Endothelial cell of umbilical vein (primary cell): ENCODE measurements around the gene RPLP1.

Experiments
- EZH2 ChIP-seq: IDR thresholded peaks from 2 replicates; pipeline ENCODE4 v1.6.1; 2012; ENCODE audit warnings: borderline replicate concordance, low read depth, mild to moderate bottlenecking, moderate library complexity, low read length, inconsistent platforms; ENCODE audit not compliant: severe bottlenecking
- TF ChIP-seq, protein P1 (sequence below), 2 donors: IDR thresholded peaks; 1 replicate in 1 of 2; 2 replicates in 1 of 2; pipeline ENCODE4 v1.5.1; 2011; ENCODE audit warnings: low read length in 2 of 2, mild to moderate bottlenecking in 2 of 2, moderate library complexity in 2 of 2, control low read depth in 1 of 2, inconsistent platforms in 1 of 2, low read depth in 1 of 2; ENCODE audit not compliant: insufficient read depth in 1 of 2; ENCODE audit errors: extremely low read depth in 1 of 2

GRCh38 chr15:69466733-69467132 lies 14.1 kb downstream of the RPLP1 start:
- TF ChIP-seq EZH2 = no peak
- TF ChIP-seq, protein P1, sequence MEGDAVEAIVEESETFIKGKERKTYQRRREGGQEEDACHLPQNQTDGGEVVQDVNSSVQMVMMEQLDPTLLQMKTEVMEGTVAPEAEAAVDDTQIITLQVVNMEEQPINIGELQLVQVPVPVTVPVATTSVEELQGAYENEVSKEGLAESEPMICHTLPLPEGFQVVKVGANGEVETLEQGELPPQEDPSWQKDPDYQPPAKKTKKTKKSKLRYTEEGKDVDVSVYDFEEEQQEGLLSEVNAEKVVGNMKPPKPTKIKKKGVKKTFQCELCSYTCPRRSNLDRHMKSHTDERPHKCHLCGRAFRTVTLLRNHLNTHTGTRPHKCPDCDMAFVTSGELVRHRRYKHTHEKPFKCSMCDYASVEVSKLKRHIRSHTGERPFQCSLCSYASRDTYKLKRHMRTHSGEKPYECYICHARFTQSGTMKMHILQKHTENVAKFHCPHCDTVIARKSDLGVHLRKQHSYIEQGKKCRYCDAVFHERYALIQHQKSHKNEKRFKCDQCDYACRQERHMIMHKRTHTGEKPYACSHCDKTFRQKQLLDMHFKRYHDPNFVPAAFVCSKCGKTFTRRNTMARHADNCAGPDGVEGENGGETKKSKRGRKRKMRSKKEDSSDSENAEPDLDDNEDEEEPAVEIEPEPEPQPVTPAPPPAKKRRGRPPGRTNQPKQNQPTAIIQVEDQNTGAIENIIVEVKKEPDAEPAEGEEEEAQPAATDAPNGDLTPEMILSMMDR (IDR thresholded peaks at IDR 0.05; ENCODE audit: extremely low read depth in 1 of 2, insufficient read depth in 1 of 2, low read depth in 1 of 2, low read length in 2 of 2) = no peak
